HFFc6 (cell line): ENCODE measurements around the gene PEX11G. TPM values are rescaled to one million over a fixed set of nuclear protein-coding genes. Genes with fewer than 3 reads are reported as not detected.

Source experiments
- DNase-seq: peaks from one replicate; pipeline ENCODE4 v3.0.0-alpha.2; 2018
- H3K27ac Mint-ChIP-seq: 2 replicates; pipeline ENCODE4 v1.8.0; 2020; ENCODE audit warnings: mild to moderate bottlenecking, mixed read lengths
- H3K27me3 Mint-ChIP-seq: 2 replicates; pipeline ENCODE4 v1.8.0; 2021; ENCODE audit warnings: mild to moderate bottlenecking, moderate library complexity, mixed read lengths; ENCODE audit not compliant: insufficient read depth
- H3K36me3 Mint-ChIP-seq: 2 replicates; pipeline ENCODE4 v1.8.0; 2021; ENCODE audit warnings: low read depth, mixed read lengths
- H3K4me1 Mint-ChIP-seq: 2 replicates; pipeline ENCODE4 v1.8.0; 2020; ENCODE audit warnings: low read depth, mixed read lengths
- H3K4me3 Mint-ChIP-seq: 2 replicates; pipeline ENCODE4 v1.8.0; 2020; ENCODE audit warnings: mild to moderate bottlenecking, moderate library complexity, mixed read lengths
- H3K9me3 Mint-ChIP-seq: 2 replicates; pipeline ENCODE4 v1.8.0; 2020; ENCODE audit warnings: mild to moderate bottlenecking, mixed read lengths
- CTCF ChIP-seq: fragments of 200-600 bp; sonication (generic); IDR thresholded peaks from 2 replicates; pipeline ENCODE4 v1.5.0; 2021; ENCODE audit warnings: antibody characterized with exemption, mild to moderate bottlenecking
- total RNA-seq, 6 experiments: library from RNA; stranded (reverse); fragmentation: NEBNext Ultra II Directional; extraction: Animal tissue kit (Norgen Biotek cat#: 25700); gene quantifications; 2 replicates in 1 of 6; 3 replicates in 5 of 6; pipeline ENCODE4 v1.2.3, GENCODE V29; 2021

PEX11G gene
- total RNA-seq, 6 experiments from 2014 or later = 0.51 to 2.8 (median 1.0) TPM

GRCh38 chr19:7429638-7430282, 59.1 kb downstream of the PEX11G start:
- H3K4me1 Mint-ChIP-seq = peaks cover 38% of the 10 kb centered on the region
- H3K4me3 Mint-ChIP-seq = no peak overlapping the region
- H3K9me3 Mint-ChIP-seq = no peaks in the 10 kb centered on the region
- TF ChIP-seq CTCF = no peak
- H3K27ac Mint-ChIP-seq = no peak overlapping the region
- DNase-seq = no peak
- H3K27me3 Mint-ChIP-seq = no peaks in the 10 kb centered on the region; the same call in none of the 2 replicates
- H3K36me3 Mint-ChIP-seq = no peaks in the 10 kb centered on the region

GRCh38 chr19:7428651-7429113, 60.2 kb downstream of the PEX11G start:
- DNase-seq = no peak
- TF ChIP-seq CTCF = no peak
- no peak overlapping the region for H3K27ac Mint-ChIP-seq
- H3K4me3 Mint-ChIP-seq = no peak overlapping the region
- H3K27me3 Mint-ChIP-seq = no peaks in the 10 kb centered on the region; the same call in none of the 2 replicates
- H3K36me3 Mint-ChIP-seq = no peaks in the 10 kb centered on the region
- H3K4me1 Mint-ChIP-seq = peaks cover 39% of the 10 kb centered on the region
- no peaks in the 10 kb centered on the region for H3K9me3 Mint-ChIP-seq

- H3K36me3 Mint-ChIP-seq = no peaks in the 10 kb centered on the region
- H3K27me3 Mint-ChIP-seq = no peaks in the 10 kb centered on the region; the same call in none of the 2 replicates
- no peaks in the 10 kb centered on the region for H3K9me3 Mint-ChIP-seq
- peaks cover 39% of the 10 kb centered on the region for H3K4me1 Mint-ChIP-seq
- peak overlapping the region; percentile 50; the same call in 1 of the 2 replicates for H3K4me3 Mint-ChIP-seq
- peak; percentile 70 for DNase-seq
- TF ChIP-seq CTCF = no peak
- H3K27ac Mint-ChIP-seq = peak overlapping the region; percentile 47
These were observed 60.9 kb downstream of the PEX11G start for GRCh38 chr19:7427944-7428343.

GRCh38 chr19:7426986-7427385, 61.8 kb downstream of the PEX11G start:
- Mint-ChIP-seq H3K36me3 (peaks cover 7% of the 10 kb centered on the region), H3K27me3 (no peaks in the 10 kb centered on the region; the same call in none of the 2 replicates), H3K9me3 (no peaks in the 10 kb centered on the region), H3K4me3 (no peak overlapping the region), H3K27ac (no peak overlapping the region), H3K4me1 (peaks cover 47% of the 10 kb centered on the region)
- DNase-seq = no peak
- TF ChIP-seq CTCF = no peak

Other genes starting within 250 kb of the PEX11G start
- gene INSR, start 194.6 kb downstream of the PEX11G start, total RNA-seq = 1 to 10 TPM; 2.1 to 6.3 (median 2.5) TPM
- 10 to 100 TPM; 32.1 to 39.8 (median 35.7) TPM for gene ARHGEF18, start 140.1 kb downstream of the PEX11G start, total RNA-seq
- gene ZNF358, start 27.1 kb upstream of the PEX11G start, total RNA-seq = 10 to 100 TPM; 30.0 to 41.1 (median 35.8) TPM
- gene MCOLN1, start 33.6 kb upstream of the PEX11G start, total RNA-seq = 10 to 100 TPM; 18.2 to 28.7 (median 21.3) TPM
- 100 to 1,000 TPM; 123 to 157 (median 138) TPM for gene PNPLA6, start 46.7 kb upstream of the PEX11G start, total RNA-seq
- not detected for gene CAMSAP3, start 106.8 kb upstream of the PEX11G start, total RNA-seq
- 10 to 100 TPM; 35.1 to 39.8 (median 36.3) TPM for gene XAB2, start 140.5 kb upstream of the PEX11G start, total RNA-seq
- 100 to 1,000 TPM in 5 of 6 experiments, 10 to 100 TPM in 1; 82.1 to 138 (median 110) TPM for gene PET100, start 140.8 kb upstream of the PEX11G start, total RNA-seq
- gene PCP2, start 144.7 kb upstream of the PEX11G start, total RNA-seq = not detected
- gene STXBP2, start 148.1 kb upstream of the PEX11G start, total RNA-seq = 1 to 10 TPM; 1.8 to 6.7 (median 4.4) TPM
- not detected for gene RETN, start 180.0 kb upstream of the PEX11G start, total RNA-seq
- not detected for gene MCEMP1, start 188.1 kb upstream of the PEX11G start, total RNA-seq
- 100 to 1,000 TPM; 143 to 179 (median 159) TPM for gene TRAPPC5, start 191.8 kb upstream of the PEX11G start, total RNA-seq
- not detected for gene FCER2, start 213.1 kb upstream of the PEX11G start, total RNA-seq
- not detected for gene CLEC4G, start 243.1 kb upstream of the PEX11G start, total RNA-seq